IPS-18c (cell line): Measurements from ENCODE around the gene PARN.
"Not testable (repeated sequence)": the region's sequence is repeated elsewhere in the genome, so short reads cannot be mapped to it uniquely, and the experiment has no call there.

Experiments used
- H3K4me3 ChIP-seq: 2 replicates; pipeline ENCODE4 v1.7.0; 2013; ENCODE audit warnings: low read depth, mild to moderate bottlenecking, low read length, moderate library complexity; ENCODE audit not compliant: insufficient read depth
- H3K9me3 ChIP-seq: one replicate; pipeline ENCODE4 v1.6.1; 2013; ENCODE audit warnings: mild to moderate bottlenecking, low read length, moderate library complexity; ENCODE audit not compliant: control insufficient read depth, insufficient read depth

The PARN gene, protein sequence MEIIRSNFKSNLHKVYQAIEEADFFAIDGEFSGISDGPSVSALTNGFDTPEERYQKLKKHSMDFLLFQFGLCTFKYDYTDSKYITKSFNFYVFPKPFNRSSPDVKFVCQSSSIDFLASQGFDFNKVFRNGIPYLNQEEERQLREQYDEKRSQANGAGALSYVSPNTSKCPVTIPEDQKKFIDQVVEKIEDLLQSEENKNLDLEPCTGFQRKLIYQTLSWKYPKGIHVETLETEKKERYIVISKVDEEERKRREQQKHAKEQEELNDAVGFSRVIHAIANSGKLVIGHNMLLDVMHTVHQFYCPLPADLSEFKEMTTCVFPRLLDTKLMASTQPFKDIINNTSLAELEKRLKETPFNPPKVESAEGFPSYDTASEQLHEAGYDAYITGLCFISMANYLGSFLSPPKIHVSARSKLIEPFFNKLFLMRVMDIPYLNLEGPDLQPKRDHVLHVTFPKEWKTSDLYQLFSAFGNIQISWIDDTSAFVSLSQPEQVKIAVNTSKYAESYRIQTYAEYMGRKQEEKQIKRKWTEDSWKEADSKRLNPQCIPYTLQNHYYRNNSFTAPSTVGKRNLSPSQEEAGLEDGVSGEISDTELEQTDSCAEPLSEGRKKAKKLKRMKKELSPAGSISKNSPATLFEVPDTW

DNA sequence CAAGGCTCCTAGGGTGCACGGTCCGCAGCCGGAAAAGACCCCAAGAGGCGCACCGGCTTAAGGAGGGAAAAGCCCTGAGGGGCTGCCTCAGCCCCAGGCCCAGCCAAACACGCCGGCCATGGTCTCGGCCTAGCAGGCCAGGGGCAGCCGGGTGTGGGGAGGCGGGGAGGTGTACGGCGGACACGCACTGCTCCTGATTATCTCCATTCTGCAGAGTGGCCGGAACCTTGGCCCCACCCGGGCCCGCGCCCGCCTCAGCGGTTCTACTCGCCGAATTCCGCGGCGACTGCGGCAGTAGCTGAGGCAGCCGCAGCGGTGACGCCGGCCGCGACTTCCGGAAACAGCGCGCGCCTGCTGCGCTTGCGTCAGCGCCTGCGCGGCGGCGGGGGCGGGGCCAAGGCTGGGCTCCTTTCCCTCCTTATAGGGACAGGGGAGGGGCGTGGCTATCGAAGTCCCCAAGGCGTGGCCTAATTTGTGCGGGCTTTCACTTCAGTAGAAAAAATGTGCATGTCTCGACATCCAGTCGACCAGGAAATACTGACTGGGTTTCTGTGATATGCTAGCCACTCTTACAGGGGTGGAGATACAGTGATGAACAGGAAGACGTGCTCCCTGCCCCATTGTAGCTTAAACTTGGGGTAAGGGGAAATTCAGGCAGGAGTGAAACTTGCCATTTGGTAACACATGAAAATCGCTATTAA is at the start of gene PARN:
Gene PARN (minus strand): TSS at position 342 of the 701 bp plus-strand sequence. CDS start 135 bp downstream, at position 207.
- Histone ChIP-seq H3K4me3 (peak within 1 kb of the TSS; percentile 93), H3K9me3 (no peaks in the 10 kb centered on the region)

DNA sequence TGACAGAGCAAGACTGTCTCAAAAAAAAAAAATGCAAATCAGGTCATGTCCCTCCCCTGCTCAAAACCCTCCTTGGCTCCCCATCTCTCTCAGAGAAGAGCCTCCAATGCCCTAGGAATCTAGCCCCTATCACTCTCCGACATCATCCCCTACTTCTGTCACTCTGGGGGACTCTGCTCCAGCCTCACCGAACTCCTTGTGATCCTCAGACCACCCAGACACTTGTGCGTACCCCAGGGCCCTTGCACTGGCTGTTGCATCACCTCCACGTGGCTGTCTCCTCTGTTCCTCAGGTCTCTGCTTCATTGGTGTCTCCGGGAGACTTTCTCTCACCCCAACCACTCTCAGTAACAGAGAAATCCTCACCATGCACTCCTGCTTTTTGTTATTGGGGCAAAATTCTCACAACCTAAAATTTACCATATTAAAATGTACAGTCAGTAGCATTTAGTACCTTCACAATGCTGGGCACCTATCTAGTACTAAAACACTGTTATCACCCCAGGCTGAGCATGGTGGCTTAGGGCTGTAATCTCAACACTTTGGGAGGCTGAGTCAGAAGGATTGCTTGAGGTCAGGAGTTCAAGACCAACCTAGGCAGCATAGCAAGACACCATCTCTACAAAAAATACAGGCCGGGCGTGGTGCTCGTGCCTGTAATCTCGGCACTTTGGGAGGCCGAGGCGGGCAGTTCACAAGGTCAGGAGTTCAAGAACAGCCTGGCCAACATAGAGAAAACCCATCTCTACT is 48.9 kb upstream of the PARN start:
- H3K4me3 ChIP-seq = no peak overlapping the region
- no peaks in the 10 kb centered on the region for H3K9me3 ChIP-seq

DNA sequence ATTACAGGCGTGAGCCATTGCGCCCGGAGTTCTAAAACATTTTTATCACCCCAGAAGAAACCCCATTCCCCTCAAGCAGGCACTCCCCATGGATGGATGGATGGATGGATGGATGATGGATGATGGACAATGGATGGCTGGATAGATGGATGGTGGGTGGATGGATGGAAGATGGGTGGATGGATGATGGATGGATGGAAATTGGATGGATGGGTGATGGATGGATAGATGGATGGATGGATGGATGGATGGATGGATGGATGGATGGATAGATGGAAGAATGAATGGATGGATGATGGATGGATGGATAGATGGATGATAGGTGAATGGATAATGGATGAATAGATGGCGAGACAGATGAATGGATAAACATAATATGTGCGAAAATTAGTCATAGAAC is 47.6 kb upstream of the PARN start:
- Histone ChIP-seq H3K9me3 (no peaks in the 10 kb centered on the region), H3K4me3 (no peak overlapping the region)

DNA sequence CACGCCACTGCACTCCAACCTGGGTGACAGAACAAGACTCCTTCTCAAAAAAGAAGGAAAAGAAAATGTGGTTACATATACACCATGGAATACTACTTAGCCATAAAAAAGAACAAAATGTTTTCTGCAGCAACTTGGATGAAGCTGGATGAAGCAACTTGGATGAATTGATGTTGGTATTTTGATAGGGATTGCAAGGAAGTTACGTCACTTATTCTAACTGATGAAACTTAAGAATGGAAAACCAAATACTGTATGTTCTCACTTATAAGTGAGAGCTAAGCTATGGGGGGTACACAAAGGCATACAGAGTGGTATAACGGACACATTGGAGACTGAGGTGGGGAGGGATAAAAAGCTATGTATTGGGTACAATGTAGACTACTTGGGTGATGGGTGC is 46.6 kb upstream of the PARN start:
- no peaks in the 10 kb centered on the region for H3K9me3 ChIP-seq
- no peak overlapping the region for H3K4me3 ChIP-seq

DNA sequence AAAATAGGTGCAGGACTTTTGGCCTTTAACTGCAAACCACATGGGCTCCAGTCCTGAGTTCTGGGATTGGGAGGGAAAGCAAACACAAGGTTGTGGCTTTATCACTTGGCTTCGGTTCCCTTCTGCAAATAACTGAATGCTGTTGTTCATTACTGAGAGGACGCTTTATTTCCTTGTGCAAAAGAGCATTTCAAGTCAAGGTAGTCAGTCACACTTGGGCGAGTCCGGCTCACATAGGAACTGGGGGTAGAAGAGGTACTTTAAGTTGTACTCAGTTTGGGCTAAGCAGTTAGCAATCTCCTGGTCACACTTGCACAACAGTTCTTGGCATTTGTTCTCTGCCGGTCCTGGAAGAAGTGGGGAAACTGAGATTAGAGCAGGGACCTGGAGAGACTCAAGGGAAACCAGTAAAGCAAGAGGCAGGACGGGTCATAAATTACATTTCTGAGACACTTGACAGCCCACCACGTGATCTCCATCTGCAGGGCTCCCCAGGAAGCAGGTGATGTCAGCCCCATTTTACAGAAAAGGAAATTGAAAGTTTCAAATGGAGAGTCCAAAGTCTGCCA is 42.4 kb upstream of the PARN start:
- H3K4me3 ChIP-seq = no peak overlapping the region
- H3K9me3 ChIP-seq = no peaks in the 10 kb centered on the region

DNA sequence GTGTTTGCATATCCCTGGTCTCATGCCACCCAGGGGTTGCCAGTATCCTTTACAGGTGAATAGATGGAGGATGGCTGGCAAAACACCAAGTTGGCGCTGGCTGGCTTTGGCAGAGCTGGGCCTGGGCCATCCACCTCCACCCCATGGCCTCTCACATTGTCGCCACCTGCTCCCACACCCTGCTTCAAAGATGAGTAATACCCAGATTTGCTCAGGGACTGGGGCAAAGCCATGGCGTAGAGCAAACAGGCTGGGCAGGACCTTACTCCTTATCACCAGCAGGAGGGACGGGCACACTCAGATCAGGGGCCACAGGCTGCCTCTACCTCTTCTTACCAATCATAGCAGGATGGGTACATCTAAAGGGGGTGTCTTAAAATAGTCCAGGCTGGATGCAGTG is 39.7 kb upstream of the PARN start:
- Histone ChIP-seq H3K9me3 (no peaks in the 10 kb centered on the region), H3K4me3 (no peak overlapping the region)

DNA sequence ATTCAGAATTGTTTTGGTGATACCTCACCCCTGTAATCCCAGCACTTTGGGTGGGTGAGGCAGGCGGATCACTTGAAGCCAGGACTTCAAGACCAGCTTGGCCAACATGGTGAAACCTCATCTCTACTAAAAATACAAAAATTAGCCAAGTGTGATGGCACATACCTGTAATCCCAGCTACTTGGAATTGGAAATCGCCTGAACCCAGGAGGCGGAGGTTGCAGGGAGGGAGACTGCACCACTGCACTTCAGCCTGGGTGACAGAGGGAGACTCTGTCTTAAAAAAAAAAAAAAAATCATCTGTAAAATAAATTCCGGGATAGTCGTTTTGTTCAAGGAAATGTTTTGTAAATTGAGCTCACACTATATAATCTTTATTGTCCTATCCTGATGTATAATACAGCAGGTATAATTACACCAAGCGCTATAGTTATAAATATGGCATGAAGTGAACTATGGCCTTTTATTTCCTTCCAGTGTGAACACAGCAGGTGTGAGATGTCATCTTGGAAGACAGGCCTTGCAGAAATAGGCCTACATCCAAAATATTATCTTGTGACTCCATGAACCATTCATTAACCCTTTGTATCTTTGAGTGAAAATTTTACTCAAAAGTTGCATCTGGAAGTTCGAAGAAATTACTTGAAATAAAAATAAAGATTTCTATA is 38.6 kb upstream of the PARN start:
- Histone ChIP-seq H3K9me3 (no peaks in the 10 kb centered on the region), H3K4me3 (no peak overlapping the region)

DNA sequence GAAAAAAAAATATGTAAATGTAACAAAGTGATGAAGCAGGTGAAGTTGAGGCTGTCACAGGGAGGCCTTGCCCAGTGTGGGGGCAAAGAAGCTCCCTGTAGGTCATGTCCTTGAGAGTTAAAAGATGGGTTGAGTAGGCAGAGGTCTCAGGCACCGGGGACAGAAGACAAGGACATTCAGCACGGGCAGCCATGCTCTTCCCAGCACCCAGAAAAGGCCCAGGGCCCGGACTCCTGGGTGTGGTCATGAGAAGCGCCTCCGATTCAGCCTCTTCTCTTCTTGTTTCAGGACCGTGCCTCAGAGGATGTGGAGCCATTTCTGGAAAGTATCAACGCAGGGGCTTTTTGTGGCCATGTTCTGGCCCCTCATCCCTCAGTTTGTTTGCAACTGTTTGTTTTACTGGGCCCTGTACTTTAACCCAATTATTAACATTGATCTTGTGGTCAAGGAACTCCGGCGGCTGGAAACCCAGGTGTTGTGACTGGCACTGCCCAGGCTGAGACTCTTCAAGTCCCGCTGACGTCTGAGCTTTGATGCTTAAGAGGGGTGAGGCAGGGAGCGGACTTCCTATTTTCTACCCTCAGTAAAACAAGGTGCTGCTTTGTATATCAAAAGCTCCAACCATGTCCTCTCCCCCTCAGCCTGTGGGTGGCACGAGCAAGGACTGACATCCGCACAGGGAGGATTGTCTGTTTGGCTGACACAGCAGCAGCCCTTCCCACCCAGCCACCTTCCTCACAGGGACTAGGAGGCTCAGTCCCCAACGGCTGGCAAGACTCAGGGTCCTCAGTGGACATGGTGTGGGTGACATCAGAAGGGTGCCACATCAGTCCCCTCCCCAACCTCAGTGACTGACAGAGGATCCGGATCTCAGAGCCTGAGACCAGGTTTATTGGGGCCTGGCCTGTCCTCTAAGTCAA is 37.5 kb upstream of the PARN start:
- Histone ChIP-seq H3K9me3 (no peaks in the 10 kb centered on the region), H3K4me3 (no peak overlapping the region)

DNA sequence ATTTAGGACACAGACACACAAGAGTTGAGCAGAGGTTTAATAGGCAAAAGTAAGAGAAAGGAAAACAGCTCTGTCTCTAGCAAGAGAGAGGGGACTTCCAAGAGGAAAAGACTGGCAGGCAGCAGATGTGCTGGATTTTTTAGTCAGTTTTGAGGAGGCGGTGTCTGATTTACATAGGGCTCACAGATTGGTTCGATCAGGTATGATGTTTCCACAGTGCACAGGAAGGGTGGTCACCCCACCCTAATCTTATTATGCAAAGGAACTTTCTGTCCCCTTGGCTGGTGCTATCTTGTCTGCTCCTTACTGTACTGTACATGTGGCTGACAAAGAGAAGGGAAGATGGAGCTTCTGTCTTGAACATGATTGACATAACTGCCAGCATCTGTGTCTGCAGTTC is 28.0 kb upstream of the PARN start:
- H3K9me3 ChIP-seq = no peaks in the 10 kb centered on the region
- no peak overlapping the region for H3K4me3 ChIP-seq

DNA sequence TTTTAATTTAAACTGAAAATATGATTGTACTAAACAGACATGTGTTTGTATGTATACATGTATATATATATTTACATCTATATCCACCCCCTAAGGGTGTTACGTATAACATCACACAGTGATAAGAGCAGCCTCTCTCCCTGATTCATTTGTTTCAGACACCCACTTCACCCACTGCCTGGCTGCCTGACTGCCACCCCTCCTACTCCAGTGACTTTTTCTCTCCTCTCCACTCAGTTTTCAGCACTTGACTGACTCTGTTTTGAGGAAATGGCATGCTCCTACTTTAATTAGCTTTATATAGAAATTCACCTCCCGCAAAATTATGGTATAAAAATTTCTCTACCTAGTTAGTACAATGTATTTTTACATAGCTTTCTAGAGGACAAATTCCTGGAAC is 22.7 kb upstream of the PARN start:
- H3K4me3 ChIP-seq = no peak overlapping the region
- H3K9me3 ChIP-seq = no peaks in the 10 kb centered on the region

DNA sequence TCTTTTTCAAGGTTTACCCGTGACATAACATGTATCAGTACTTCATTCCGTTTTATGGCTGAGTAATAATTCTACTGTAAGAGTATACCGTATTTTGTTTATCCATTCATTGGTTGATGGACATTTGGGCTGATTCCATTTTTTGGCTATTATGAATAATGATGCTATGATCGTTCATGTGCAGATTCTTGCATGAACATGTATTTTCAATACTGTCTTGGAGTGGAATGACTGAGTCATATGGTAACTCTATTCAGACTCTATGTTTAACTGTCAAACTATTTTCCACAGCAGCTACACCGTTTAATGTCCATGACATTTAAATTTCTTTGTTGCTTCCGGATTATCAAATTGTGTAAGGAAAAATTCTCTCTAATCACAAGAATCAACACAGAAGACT is 20.6 kb upstream of the PARN start:
- Histone ChIP-seq H3K4me3 (no peak overlapping the region), H3K9me3 (no peaks in the 10 kb centered on the region)

DNA sequence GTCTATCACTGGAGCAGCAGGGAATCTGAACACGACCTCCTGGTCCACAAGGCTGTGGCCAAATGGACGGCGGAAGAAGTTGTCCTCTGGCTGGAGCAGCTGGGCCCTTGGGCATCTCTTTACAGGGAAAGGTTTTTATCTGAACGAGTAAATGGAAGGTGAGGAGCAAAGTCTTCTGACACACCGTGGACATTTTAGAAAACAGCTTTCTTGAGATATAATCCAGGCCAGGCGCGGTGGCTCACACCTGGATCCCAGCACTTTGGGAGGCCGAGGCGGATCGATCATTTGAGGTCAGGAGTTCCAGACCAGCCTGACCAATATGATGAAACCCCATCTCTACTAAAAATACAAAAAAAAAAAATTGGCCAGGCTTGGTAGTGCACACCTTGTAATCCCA is 19.8 kb upstream of the PARN start:
- no peaks in the 10 kb centered on the region for H3K9me3 ChIP-seq
- no peak overlapping the region for H3K4me3 ChIP-seq

DNA sequence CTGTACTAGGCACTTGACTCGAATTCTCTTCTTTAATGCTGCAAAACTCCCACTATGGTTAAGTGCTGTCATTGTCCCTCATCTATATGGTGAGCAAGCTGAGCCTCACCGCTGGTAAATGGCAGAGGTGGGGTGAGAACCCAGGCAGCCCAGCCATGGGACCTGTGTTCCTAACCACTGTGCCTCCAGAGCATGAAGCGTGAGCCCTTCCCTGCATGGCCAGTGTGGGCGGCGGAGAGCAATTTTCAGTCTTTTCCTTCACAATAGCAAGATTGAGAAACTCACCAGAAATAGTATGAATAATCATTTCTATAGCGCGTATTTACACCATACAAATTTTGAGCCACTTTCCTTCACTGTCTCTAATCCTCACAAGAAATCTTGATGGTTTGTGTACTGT is 11.9 kb upstream of the PARN start:
- Histone ChIP-seq H3K9me3 (no peaks in the 10 kb centered on the region), H3K4me3 (no peak overlapping the region)

DNA sequence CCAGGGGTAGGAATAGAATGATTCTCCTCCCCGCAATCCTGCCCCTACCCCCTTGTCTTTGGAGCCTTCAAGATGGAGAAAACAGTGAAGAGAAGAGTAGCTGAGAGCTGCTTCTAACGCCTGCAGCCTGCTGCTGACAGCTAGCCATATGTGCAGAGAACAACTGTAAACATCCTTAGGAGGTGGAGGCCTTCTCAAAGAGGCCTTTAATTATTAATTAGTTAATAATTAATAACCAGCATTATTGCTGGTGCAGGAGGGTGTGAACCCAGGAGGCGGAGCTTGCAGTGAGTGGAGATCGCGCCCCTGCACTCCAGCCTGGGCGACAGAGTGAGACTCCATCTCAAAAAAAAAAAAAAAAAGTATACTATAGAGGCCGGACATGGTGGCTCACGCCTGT is 11.1 kb upstream of the PARN start:
- Histone ChIP-seq H3K9me3 (no peaks in the 10 kb centered on the region), H3K4me3 (no peak overlapping the region)

DNA sequence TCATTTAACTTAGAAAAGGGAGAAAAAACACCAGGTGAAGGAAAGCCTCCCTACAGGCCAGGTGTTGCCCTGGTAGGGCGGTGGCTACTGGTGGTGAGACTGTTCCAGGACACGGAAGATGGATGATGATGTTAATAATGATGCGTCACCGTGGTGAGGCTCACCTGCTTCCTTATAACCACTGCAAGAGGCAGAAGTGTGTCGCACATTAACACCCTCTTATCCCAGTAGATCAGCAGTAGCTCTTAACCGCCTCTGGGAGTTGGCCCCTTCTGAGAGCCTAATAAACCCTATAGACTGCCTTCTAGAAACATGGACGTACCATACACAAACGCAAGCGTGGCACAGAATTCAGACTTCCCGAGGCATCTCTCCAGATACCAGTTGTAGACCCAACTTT is 10.5 kb upstream of the PARN start:
- Histone ChIP-seq H3K4me3 (no peak overlapping the region), H3K9me3 (no peaks in the 10 kb centered on the region)

DNA sequence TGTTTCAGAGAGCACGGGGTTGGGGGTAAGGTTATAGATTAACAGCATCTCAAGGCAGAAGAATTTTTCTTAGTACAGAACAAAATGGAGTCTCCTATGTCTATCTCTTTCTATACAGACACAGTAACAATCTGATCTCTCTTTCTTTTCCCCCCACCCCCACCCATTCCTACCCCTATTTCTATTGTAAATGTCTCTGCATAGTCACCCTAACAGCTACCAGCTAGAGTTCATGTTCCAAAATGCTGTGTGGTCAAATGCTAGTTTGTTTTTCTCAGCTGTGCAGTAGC is 6.8 kb upstream of the PARN start:
- H3K9me3 ChIP-seq, H3K4me3 ChIP-seq: not testable (repeated sequence)
